PC-9 (cell line): ENCODE data around the gene MSH3.

Experiments
- CTCF ChIP-seq: fragments of 200-600 bp; sonication (generic); conservative IDR thresholded peaks from 2 replicates; pipeline ENCODE4 v1.6.1; 2017; ENCODE audit warnings: mixed run types, antibody characterized with exemption, mild to moderate bottlenecking, moderate library complexity
- EZH2 ChIP-seq: fragments of 200-600 bp; sonication (generic); IDR thresholded peaks from 2 replicates; pipeline ENCODE4 v1.8.0; 2017; ENCODE audit warnings: antibody characterized with exemption, low read depth

GRCh38 chr5:80784451-80784850, 130.0 kb downstream of the MSH3 start:
- TF ChIP-seq CTCF, result no peak
- TF ChIP-seq EZH2, result no peak
